Mammary epithelial cell (primary cell): ENCODE data around the gene TAS2R39.

Source experiments
- CTCF ChIP-seq, 2 donors: IDR thresholded peaks in 1 of 2; conservative IDR thresholded peaks in 1 of 2; 2 replicates each; pipeline ENCODE4 v1.5.1; 2011 to 2012; ENCODE audit warnings: inconsistent platforms in 2 of 2, low read length in 2 of 2, mild to moderate bottlenecking in 2 of 2, control low read depth in 1 of 2, low read depth in 1 of 2; ENCODE audit not compliant: insufficient read depth in 1 of 2; ENCODE audit errors: extremely low read depth in 1 of 2
- EZH2 ChIP-seq: IDR thresholded peaks from 2 replicates; pipeline ENCODE4 v1.6.1; 2012; ENCODE audit warnings: low read length, inconsistent platforms, borderline replicate concordance

- no peak for TF ChIP-seq CTCF (conservative IDR thresholded peaks at IDR 0.05 in 1 of 2, IDR thresholded peaks at IDR 0.05 in 1 of 2; ENCODE audit: extremely low read depth in 1 of 2, insufficient read depth in 1 of 2, low read depth in 1 of 2, low read length in 2 of 2)
- TF ChIP-seq EZH2, result no peak
These were observed 44.6 kb downstream of the TAS2R39 start for GRCh38 chr7:143227806-143228205.
